ENCODE measurements around the gene ZFPM1.

GRCh38 chr16:88406096-88407041, 46.7 kb upstream of the ZFPM1 start:
- TF ChIP-seq EP300 (IDR thresholded peaks at IDR 0.05) (no peak), CTCF (IDR thresholded peaks at IDR 0.05) (no peak), POLR2A (IDR thresholded peaks at IDR 0.05) (no peak), POLR2AphosphoS5 (IDR thresholded peaks at IDR 0.05) (no peak)

Data from suprapubic skin (tissue), 4 donors.